NB4 (cell line): Measurements from ENCODE around the gene PYGM.

Experiments
- DNase-seq: peaks from one replicate; pipeline ENCODE4 v3.0.0; 2010; ENCODE audit warnings: low read depth
- H3K4me3 ChIP-seq: one replicate; pipeline ENCODE4 v1.5.1; 2011; ENCODE audit warnings: mild to moderate bottlenecking, low read depth, low read length, moderate library complexity
- CTCF ChIP-seq: IDR thresholded peaks from one replicate; pipeline ENCODE4 v1.5.1; 2012; ENCODE audit warnings: low read depth, low read length
- MAX ChIP-seq: IDR thresholded peaks from 2 replicates; pipeline ENCODE4 v1.6.1; 2011; ENCODE audit warnings: low read depth, low read length
- MYC ChIP-seq: IDR thresholded peaks from 2 replicates; pipeline ENCODE4 v1.6.1; 2011; ENCODE audit warnings: low read depth, low read length
- POLR2A ChIP-seq: IDR thresholded peaks from 2 replicates; pipeline ENCODE4 v1.6.1; 2011; ENCODE audit warnings: mild to moderate bottlenecking; ENCODE audit not compliant: insufficient read length; ENCODE audit errors: extremely low read depth

PYGM gene

GRCh38 chr11:64777449-64778222 lies 17.9 kb upstream of the PYGM start:
- H3K4me3 ChIP-seq, result peak overlapping the region; percentile 91
- TF ChIP-seq POLR2A (no peak), CTCF (no peak), MYC (peak; percentile 39; the same call in 1 of the 2 replicates), MAX (no peak)
- DNase-seq, result peak; percentile 86

- TF ChIP-seq CTCF (no peak), MYC (no peak), MAX (no peak), POLR2A (no peak)
- DNase-seq, result no peak
- peak overlapping the region; percentile 91 for H3K4me3 ChIP-seq
These were observed 17.1 kb upstream of the PYGM start for GRCh38 chr11:64776875-64777274.

GRCh38 chr11:64776425-64776824 lies 16.7 kb upstream of the PYGM start:
- no peak for DNase-seq
- H3K4me3 ChIP-seq, result peak overlapping the region; percentile 91
- TF ChIP-seq MAX (no peak), POLR2A (no peak), CTCF (no peak), MYC (no peak)

- peak overlapping the region; percentile 27 for H3K4me3 ChIP-seq
- no peak for DNase-seq
- no peak for TF ChIP-seq POLR2A
- no peak for TF ChIP-seq MYC
- TF ChIP-seq MAX, result no peak
- no peak for TF ChIP-seq CTCF
These were observed 14.4 kb upstream of the PYGM start for GRCh38 chr11:64774144-64774543.

- no peak for TF ChIP-seq CTCF
- TF ChIP-seq POLR2A, result no peak
- TF ChIP-seq MAX, result no peak
- no peak for TF ChIP-seq MYC
- no peak for DNase-seq
- H3K4me3 ChIP-seq, result no peak overlapping the region
These were observed 12.7 kb upstream of the PYGM start for GRCh38 chr11:64772303-64773018.
